Uterus (tissue), 2 donors: ENCODE measurements around the gene CRYBG1.

Source experiments
- CTCF ChIP-seq, 4 experiments: fragments of 200-600 bp in 2 of 4; fragments of 450-650 bp in 2 of 4; sonication (generic) in 2 of 4; IDR thresholded peaks; one replicate each; pipeline ENCODE4 v1.5.1; 2016 to 2019; ENCODE audit warnings: antibody characterized with exemption in 4 of 4, mild to moderate bottlenecking in 2 of 4, moderate library complexity in 1 of 4
- POLR2A ChIP-seq, 2 donors: fragments of 450-650 bp; IDR thresholded peaks; one replicate each; pipeline ENCODE4 v1.6.1; 2016; ENCODE audit warnings: antibody characterized with exemption in 2 of 2, mild to moderate bottlenecking in 1 of 2, moderate library complexity in 1 of 2

- no peak for TF ChIP-seq CTCF (IDR thresholded peaks at IDR 0.05)
- TF ChIP-seq POLR2A (IDR thresholded peaks at IDR 0.05): no peak
Measured at GRCh38 chr6:106617302-106617701, 256.8 kb downstream of the CRYBG1 start.
